HS-5 (cell line): ENCODE results near the gene KRTAP10-7.
"Not testable (repeated sequence)": the region's sequence is repeated elsewhere in the genome, so short reads cannot be mapped to it uniquely, and the experiment has no call there.

Experiments used
- DNase-seq: peaks from one replicate; pipeline ENCODE4 v3.0.0-alpha.2; 2012; ENCODE audit warnings: low read depth

The KRTAP10-7 gene

GRCh38 chr21:44612029-44612486, 11.7 kb downstream of the KRTAP10-7 start, which contains the start of gene KRTAP10-8:
Gene KRTAP10-8, plus strand, starts transcription at chr21:44612079. Its CDS starts 22 bp downstream, at chr21:44612101.
- no peak for DNase-seq

DNA sequence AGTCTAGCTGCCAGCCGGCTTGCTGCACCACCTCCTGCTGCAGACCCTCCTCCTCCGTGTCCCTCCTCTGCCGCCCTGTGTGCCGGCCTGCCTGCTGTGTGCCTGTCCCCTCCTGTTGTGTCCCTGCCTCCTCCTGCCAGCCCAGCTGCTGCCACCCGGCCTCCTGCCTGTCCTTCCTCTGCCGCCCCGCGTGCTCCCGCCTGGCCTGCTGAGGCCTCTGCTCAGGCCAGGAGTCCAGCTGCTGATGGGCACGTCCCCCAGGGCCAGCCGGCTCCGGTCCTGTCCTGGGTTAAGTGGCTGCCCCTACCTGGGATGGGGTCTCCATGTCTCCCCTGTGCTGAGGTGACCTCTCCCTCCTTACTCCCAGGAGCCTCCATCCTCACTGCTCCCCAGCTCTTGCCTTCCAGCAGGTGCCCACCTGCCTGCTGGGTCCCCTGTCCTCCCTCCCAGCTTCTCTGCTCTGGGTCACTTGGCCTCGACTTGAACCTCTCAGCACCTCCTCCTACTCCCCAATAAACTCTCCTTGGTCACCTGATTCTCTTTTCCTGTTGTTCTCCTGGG, 12.4 kb downstream of the KRTAP10-7 start:
- no peak for DNase-seq

DNA sequence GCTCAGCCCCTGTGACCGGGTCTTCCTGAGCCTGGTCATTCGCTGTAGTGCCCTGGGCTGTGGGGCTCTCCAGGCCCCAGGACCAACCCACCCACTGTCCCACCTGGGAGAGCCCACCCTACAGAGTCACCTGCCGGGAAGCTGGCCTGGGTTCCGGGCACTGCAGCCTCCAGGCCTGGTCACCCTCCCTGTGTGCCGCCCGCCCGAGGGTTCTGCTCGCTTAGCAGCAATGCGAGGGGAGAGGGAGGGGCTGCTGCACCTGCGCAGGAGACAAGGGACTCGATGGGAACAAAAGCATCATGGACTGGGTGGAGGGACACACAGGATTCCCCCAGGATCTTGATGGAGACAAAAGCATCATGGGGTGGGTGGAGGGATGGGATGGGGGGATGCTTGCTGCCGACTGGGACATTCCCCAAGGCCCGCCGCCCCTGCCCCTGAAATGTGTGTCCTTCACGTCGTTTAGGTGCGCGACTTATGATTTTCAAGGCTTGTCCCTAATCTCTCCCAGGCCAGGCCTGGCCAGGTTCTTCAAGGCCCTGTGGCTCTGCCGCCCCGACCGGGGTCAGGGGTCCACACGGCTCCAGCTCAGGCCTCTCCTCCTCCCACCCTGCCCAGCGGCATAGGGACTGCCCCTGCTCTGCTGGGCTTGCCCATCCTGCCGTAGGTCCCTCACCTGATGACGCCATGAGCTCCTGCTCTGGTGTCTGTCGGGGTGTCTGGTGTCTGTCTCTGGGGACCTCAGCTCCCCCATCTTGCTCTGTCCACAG, 13.2 kb downstream of the KRTAP10-7 start:
- no peak for DNase-seq

DNA sequence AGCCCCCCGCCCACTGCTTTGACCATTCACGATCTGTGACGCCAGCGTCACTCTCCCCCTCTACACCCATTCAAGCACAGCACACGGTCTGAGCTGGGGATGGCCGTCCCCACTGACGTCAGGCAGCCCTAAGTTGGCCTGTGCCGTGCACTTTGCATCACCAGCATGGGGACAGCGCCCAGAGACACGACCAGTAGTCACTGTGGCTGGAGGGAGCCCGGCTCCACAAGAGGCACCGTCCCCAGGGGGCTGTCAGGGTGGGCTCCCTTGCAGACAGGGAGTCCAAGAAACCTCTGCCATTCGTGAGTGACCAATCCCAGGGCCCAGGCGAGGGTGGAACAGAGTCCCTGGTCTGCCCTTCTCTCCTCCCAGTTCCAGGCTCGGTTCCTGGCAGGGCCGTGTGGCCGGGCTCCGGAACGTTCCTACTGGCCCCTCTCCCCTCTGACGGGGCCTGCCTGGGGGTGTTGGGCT, 13.8 kb downstream of the KRTAP10-7 start:
- no peak for DNase-seq

DNA sequence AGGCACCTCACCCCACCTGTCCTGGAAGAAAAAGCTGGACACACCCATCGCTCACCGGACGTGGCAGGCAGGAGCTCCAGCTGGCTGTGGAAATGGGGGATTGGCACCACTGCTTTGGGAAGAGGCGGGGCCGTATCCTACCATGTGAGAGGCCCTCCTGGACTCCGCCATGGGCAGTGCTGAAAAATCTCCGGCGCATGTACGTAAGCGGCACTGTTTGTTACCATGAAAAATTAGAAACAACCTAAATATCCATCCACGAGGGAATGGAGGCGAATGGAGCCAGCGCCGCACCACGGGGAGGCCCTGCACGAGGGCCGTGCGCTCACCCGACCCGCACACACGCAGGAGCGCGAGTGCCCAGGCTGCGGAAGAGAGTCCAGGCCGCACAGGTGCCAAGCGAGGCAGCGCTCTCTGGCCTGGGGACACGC, 14.6 kb downstream of the KRTAP10-7 start:
- DNase-seq, result no peak

- DNase-seq, result no peak
Measured at GRCh38 chr21:44615466-44615865, 15.1 kb downstream of the KRTAP10-7 start.

DNA sequence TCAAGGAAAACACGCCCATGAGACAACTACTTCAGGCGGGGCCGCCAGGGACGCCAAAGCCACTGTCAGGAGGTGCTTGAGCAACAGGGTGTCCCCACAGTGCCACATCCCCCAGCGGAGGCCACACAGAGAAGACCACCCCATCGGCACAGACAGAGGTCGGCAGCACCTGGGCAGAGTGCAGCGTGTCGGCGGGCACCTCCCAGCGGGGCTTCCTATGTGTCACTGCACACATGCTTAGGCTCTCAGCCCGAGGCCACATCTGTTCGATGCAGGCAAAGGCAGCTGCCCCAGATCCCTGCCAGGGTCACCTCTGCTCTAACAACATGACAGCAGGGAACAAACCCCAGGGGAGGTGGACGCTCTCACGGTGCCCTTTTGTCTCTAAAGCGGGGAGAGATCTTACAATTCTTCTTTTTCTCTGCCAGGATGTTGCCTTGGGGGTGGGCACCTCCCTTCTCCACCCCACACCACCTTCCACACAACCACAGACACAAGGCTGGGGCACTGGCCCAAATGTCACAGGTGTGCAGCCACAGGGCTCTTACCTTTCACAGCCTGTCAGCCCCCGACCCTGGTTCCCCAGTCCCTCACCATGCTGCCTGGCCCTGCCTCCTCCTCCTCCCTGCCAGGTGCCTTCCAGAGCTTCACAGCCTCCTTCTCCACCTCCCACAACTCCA, 15.7 kb downstream of the KRTAP10-7 start:
- DNase-seq, result no peak

- no peak for DNase-seq
Measured at GRCh38 chr21:44616591-44616926, 16.2 kb downstream of the KRTAP10-7 start.

- no peak for DNase-seq
Measured at GRCh38 chr21:44617071-44617501, 16.7 kb downstream of the KRTAP10-7 start.

DNA sequence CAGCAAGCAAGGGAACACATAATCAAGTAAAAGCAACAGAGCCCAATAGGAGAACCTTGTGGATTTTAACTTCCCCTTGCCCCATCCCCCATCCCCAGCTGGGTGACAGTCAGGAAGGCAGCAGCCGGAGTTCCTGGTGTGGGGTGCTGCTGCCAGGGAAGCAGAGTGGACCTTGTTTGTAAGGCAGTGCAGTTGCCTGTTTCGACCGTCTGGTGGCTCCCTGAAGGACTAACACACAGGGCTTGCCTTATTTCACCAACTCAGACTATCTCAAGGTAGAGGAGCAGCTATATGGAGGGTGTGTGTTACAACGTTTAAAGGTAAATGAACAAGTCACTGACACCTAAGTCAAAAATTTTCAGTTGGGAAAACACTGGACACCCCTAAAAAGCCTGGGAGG, 18.1 kb downstream of the KRTAP10-7 start:
- no peak for DNase-seq

GRCh38 chr21:44618909-44619308, 18.5 kb downstream of the KRTAP10-7 start:
- DNase-seq, result no peak

GRCh38 chr21:44619886-44620285, 19.5 kb downstream of the KRTAP10-7 start:
- DNase-seq, result no peak

- no peak for DNase-seq
Measured at GRCh38 chr21:44623575-44623974, 23.2 kb downstream of the KRTAP10-7 start.

GRCh38 chr21:44625756-44626155, 25.4 kb downstream of the KRTAP10-7 start:
- no peak for DNase-seq

DNA sequence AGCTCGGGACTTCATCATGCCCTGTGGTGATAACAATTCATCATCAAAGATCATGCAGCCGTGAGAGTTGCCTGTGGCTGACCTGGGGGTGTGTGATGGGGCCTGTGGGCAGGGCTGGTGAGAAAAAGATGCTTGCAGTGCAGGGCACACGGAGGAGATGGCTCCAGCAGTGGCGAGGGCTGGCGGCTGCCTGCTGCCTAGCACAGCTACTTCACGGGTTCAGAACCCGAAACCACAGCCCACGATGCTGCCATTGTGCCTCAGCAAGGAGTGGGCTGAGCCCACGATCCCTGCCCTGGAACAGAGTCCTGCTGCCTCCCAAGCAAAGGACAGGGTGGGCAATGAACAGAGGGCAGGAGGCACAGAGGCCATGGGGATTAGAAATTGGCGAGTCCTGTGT, 25.9 kb downstream of the KRTAP10-7 start:
- no peak for DNase-seq

DNA sequence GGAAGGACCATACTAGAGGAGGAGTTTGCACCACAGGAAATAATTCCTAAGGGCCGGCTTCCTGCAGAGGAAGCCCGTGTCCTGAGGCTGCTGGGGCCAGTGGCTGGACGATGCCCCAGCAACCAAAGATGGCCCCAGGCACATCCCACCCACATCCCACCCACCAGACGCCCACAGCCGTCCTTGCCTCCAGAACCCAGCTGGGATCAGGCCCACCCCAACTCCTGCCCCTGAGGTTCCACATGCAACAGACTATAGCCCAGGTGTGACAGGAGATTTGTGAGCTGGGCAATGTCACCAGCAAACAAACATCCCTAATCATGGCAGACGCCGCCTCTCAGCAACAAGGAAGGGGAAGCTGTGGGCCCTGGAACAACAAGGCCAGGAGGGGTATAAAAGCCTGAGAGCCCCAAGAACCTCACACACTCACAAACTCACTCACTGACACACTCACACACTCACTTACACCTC, 26.3 kb downstream of the KRTAP10-7 start, which contains the start of gene KRTAP10-9:
TSS of gene KRTAP10-9 (plus strand) at position 421 of the 471 bp plus-strand sequence. CDS start 79 bp downstream, outside the sequence.
- DNase-seq, result no peak

DNA sequence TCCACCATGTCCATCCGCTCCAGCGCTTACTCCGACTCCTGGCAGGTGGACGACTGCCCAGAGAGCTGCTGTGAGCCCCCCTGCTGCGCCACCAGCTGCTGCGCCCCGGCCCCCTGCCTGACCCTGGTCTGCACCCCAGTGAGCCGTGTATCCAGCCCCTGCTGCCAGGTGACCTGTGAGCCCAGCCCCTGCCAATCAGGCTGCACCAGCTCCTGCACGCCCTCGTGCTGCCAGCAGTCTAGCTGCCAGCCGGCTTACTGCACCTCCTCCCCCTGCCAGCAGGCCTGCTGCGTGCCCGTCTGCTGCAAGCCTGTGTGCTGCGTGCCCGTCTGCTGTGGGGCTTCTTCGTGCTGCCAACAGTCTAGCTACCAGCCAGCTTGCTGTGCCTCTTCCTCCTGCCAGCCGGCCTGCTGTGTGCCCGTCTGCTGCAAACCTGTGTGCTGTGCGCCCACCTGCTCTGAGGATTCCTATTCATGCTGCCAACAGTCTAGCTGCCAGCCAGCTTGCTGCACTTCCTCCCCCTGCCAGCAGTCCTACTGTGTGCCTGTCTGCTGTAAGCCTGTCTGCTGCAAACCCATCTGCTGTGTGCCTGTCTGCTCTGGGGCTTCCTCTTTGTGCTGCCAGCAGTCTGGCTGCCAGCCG, 26.9 kb downstream of the KRTAP10-7 start:
- not testable (repeated sequence) for DNase-seq

GRCh38 chr21:44627831-44628233, 27.4 kb downstream of the KRTAP10-7 start:
- DNase-seq, result not testable (repeated sequence)

GRCh38 chr21:44628707-44629391, 28.5 kb downstream of the KRTAP10-7 start:
- no peak for DNase-seq

DNA sequence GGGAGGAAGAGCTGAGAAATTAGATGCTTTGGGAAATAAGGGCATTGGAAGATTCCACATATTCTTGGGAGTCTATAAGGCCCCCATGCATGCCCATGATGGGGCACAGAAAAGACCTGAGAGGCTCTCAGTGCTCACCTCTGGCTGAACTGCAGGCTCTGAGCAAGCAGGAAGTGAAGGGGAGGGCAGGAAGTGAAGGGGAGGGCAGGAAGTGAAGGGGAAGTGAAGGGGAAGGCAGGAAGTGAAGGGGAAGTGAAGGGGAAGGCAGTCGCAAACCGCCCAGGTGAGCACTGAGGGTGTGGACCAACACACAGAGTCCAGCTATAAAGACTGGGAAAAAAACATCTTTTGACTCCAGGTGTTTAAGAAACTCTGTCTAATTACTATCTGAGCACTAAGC, 30.0 kb downstream of the KRTAP10-7 start:
- DNase-seq, result no peak

- DNase-seq, result no peak
Measured at GRCh38 chr21:44632067-44632466, 31.7 kb downstream of the KRTAP10-7 start.
